ENCODE results near the gene NFKBIL1. TPM values are rescaled to one million over a fixed set of nuclear protein-coding genes. Genes with fewer than 3 reads are reported as not detected.
"Not testable (repeated sequence)": the region's sequence is repeated elsewhere in the genome, so short reads cannot be mapped to it uniquely, and the experiment has no call there.

Gene NFKBIL1, protein sequence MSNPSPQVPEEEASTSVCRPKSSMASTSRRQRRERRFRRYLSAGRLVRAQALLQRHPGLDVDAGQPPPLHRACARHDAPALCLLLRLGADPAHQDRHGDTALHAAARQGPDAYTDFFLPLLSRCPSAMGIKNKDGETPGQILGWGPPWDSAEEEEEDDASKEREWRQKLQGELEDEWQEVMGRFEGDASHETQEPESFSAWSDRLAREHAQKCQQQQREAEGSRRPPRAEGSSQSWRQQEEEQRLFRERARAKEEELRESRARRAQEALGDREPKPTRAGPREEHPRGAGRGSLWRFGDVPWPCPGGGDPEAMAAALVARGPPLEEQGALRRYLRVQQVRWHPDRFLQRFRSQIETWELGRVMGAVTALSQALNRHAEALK
- total RNA-seq: 10 to 100 TPM; 51.2 to 55.3 TPM
- 25.9 TPM for polyA plus RNA-seq (ENCODE audit: insufficient read depth, low read depth, low replicate concordance)
- long read RNA-seq, donor 1, transcript NFKBIL1-203 (4 exons, 1,478 nt): major isoform, 9 of 21 reads
- long read RNA-seq, donor 1, partial matches to known transcripts: 10 of 21 reads
- long read RNA-seq, donor 1, other reads (novel, unspliced or antisense): 0 of 21 reads
- long read RNA-seq, donor 2, transcript NFKBIL1-203 (4 exons, 1,478 nt): major isoform, 6 of 11 reads
- long read RNA-seq, donor 2, partial matches to known transcripts: 0 of 11 reads
- long read RNA-seq, donor 2, other reads (novel, unspliced or antisense): 0 of 11 reads

DNA sequence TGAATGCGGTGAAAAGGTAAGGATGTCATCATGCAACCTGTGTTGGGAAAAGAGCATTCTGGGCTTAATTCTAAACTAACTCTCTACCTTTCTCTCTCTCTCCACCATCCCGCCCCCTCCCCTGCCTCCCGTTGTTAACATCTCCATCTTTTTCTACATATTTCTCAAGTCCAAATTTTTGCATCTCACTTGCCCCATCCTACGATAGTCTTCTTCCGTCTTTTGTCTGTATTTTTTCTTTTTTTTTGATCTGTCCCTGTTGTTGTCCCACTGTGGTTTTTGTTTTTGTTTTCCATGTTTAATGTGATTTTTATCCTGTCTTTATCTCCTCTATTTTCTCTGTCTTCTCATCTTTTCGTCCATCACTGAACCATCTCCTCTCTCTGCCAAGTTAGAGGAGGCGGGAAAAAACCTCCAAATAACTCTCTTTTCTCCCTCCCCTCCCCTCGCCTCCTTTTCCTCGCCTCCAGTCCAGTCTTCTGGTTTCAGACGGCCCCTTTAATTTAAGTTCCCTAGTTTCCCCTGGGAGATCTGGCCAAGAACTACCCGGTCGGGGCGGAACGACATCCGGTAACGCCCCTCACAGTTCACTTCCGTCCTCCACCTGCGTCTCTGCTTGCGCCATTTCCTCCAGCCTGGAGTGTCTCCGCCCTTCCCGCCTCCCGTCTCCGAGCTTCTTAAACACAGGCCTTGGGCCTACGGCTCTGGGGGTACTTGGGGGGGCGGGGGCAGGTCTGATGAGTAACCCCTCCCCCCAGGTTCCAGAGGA lies at the start of gene NFKBIL1:
Gene NFKBIL1, plus strand, starts transcription at position 651 of the 769 bp plus-strand sequence. Its CDS starts 87 bp downstream, at position 738.
- Histone ChIP-seq H3K4me1 (peaks cover 23% of the 10 kb centered on the region), H3K9me3 (no peaks in the 10 kb centered on the region), H3K36me3 (ENCODE audit: low read depth, missing control alignments) (no peaks in the 10 kb centered on the region), H3K4me3 (peak within 1 kb of the TSS; percentile 44 to 56), H3K27ac (peak within 1 kb of the TSS; percentile 78 to 80), H3K27me3 (no peaks in the 10 kb centered on the region)
- WGBS, 2 donors: 0 to 1% methylated on average over 25 of the region's 25 CpGs
- no peak for TF ChIP-seq POLR2A (IDR thresholded peaks at IDR 0.05)
- TF ChIP-seq, protein P1, sequence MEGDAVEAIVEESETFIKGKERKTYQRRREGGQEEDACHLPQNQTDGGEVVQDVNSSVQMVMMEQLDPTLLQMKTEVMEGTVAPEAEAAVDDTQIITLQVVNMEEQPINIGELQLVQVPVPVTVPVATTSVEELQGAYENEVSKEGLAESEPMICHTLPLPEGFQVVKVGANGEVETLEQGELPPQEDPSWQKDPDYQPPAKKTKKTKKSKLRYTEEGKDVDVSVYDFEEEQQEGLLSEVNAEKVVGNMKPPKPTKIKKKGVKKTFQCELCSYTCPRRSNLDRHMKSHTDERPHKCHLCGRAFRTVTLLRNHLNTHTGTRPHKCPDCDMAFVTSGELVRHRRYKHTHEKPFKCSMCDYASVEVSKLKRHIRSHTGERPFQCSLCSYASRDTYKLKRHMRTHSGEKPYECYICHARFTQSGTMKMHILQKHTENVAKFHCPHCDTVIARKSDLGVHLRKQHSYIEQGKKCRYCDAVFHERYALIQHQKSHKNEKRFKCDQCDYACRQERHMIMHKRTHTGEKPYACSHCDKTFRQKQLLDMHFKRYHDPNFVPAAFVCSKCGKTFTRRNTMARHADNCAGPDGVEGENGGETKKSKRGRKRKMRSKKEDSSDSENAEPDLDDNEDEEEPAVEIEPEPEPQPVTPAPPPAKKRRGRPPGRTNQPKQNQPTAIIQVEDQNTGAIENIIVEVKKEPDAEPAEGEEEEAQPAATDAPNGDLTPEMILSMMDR (IDR thresholded peaks at IDR 0.05): no peak
- peak; percentile 99 for DNase-seq
- intact Hi-C loops (cut with DNase I; ENCODE audit: low total_unique reads): loop anchor here (10.0 kb wide), 1 partner anchor 48 kb away; the partner anchor contains the start of gene NCR3

DNA sequence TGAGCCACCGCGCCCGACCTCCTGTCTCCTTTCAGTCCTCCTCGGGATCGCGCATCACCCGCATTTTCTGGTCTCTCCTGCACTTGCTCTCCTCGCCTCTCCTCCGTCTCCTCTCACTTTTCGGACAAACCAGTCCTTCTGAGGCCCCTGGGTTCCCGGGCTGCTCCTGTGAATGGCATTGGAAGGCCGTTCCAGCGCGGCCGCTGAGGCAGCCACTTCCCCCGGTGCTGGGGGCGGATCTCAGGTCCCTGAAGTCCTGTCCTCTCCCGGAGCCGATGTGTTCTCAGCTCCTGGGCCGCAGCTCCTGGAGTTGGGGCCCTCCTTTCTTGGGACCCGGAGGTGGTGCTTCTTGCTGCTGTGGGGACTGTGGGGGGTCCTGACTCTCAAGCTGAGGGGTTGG lies 48.7 kb upstream of the NFKBIL1 start:
- Histone ChIP-seq H3K9me3 (no peaks in the 10 kb centered on the region), H3K27ac (no peak overlapping the region), H3K4me3 (no peak overlapping the region), H3K27me3 (no peaks in the 10 kb centered on the region), H3K36me3 (ENCODE audit: low read depth, missing control alignments) (no peaks in the 10 kb centered on the region), H3K4me1 (peaks cover 6% of the 10 kb centered on the region)
- WGBS, 2 donors: 7% methylated on average over 20 to 21 of the region's 21 CpGs
- no peak for DNase-seq
- no peak for TF ChIP-seq POLR2A (IDR thresholded peaks at IDR 0.05)
- TF ChIP-seq, protein P1 (IDR thresholded peaks at IDR 0.05): no peak
- intact Hi-C loops (cut with DNase I; ENCODE audit: low total_unique reads): no loop called here

DNA sequence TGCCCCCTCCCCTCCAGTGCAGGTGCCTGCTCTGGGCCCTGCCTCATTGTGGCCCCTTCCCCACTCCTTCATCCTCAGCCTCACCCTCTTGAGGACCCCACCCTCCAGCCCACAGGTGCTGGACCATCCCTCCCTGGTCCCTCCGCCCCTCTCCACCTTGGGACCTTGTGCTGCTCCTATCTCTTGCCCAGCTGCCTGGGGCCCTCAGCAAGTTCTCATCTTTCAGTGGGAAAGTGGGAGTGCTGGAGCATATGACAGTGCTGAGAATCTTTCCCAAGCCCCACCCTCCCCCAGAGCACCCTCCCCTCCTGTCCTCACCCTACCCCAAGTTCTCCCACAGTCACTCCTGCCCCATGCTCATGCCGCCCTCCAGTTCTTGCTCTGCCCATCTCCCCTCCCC lies 47.8 kb upstream of the NFKBIL1 start:
- intact Hi-C loops (cut with DNase I; ENCODE audit: low total_unique reads); DNase-seq: not testable (repeated sequence)
- 58 to 70% methylated on average over 2 of the region's 2 CpGs for WGBS, 2 donors

DNA sequence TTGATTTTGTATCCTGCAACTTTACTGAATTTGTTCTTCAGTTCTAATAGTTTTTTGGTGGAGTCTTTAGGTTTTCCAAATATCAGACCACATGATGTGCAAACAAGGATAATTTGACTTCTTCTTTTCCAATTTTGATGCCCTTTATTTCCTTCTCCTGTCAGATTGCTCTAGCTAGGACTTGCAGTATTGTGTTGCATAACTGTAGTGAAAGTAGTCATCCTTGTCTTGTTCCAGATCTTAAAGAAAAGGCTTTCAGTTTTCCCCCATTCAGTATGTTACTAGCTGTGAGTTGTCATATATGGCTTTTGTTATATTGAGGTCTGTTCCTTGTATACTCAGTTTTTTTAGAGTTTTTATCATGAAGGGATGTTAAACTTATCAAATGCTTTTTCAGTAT lies 44.8 kb upstream of the NFKBIL1 start:
- Histone ChIP-seq H3K36me3 (ENCODE audit: low read depth, missing control alignments) (no peaks in the 10 kb centered on the region), H3K9me3 (no peaks in the 10 kb centered on the region), H3K27ac (no peak overlapping the region), H3K27me3 (no peaks in the 10 kb centered on the region), H3K4me3 (no peak overlapping the region), H3K4me1 (peaks cover 2% of the 10 kb centered on the region)
- no peak for DNase-seq
- intact Hi-C loops (cut with DNase I; ENCODE audit: low total_unique reads): no loop called here
- TF ChIP-seq, protein P1 (IDR thresholded peaks at IDR 0.05): no peak
- no peak for TF ChIP-seq POLR2A (IDR thresholded peaks at IDR 0.05)

More for the DNA sequence above, 47.8 kb upstream of the NFKBIL1 start:
- H3K9me3 ChIP-seq; H3K36me3 ChIP-seq (ENCODE audit: low read depth, missing control alignments); H3K27me3 ChIP-seq; H3K27ac ChIP-seq; H3K4me1 ChIP-seq; H3K4me3 ChIP-seq: not testable (repeated sequence)

DNA sequence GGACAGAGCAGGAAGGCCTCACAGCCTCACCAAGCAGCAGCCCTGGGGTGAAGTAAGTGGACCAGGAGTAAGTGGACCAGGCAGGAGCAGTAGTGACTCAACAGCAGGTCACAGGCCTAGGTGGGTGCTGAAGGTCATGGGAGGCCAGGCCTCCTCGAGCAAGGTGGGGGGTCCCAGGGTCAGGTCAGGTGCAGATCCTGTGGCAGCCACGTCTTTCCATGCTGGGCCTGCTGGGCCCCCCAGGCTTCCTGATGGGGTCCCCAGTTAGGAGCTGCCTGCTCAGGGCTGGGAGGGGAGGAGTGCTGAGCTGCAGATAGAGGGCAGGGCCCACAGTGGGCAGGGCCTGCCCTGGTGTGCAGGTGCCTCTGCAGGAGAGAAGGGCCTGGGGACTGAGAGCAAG lies 38.4 kb upstream of the NFKBIL1 start:
- H3K4me1 ChIP-seq; intact Hi-C loops (cut with DNase I; ENCODE audit: low total_unique reads); H3K9me3 ChIP-seq; H3K27me3 ChIP-seq; H3K27ac ChIP-seq; H3K4me3 ChIP-seq; DNase-seq; H3K36me3 ChIP-seq (ENCODE audit: low read depth, missing control alignments): not testable (repeated sequence)
- WGBS, 2 donors: 43 to 44% methylated on average over 2 of the region's 2 CpGs

All from testis (tissue), 5 donors.